Measurements from ENCODE around the gene SLC1A4. TPM values are rescaled to one million over a fixed set of nuclear protein-coding genes. Genes with fewer than 3 reads are reported as not detected.

Gene SLC1A4
- total and polyA plus RNA-seq, 3 donors from 2014 or later: 14.3 to 28.5 (median 17.8) TPM

GRCh38 chr2:65055422-65056214 lies 66.4 kb downstream of the SLC1A4 start:
- TF ChIP-seq POLR2A (IDR thresholded peaks at IDR 0.05): no peak
- TF ChIP-seq CTCF (IDR thresholded peaks at IDR 0.05): no peak
- Histone ChIP-seq H3K4me1 (peaks cover 7% of the 10 kb centered on the region), H3K4me3 (peak overlapping the region; percentile 77 to 83), H3K9me3 (no peaks in the 10 kb centered on the region), H3K27ac (peak overlapping the region; percentile 35 to 92), H3K36me3 (ENCODE audit: low read depth, missing control alignments) (no peaks in the 10 kb centered on the region), H3K27me3 (no peaks in the 10 kb centered on the region)
- 8 to 9% methylated on average over 38 to 42 of the region's 42 CpGs for WGBS, 2 donors
- intact Hi-C loops (cut with DNase I; ENCODE audit: low total_unique reads): no loop called here
- no peak for DNase-seq

DNA sequence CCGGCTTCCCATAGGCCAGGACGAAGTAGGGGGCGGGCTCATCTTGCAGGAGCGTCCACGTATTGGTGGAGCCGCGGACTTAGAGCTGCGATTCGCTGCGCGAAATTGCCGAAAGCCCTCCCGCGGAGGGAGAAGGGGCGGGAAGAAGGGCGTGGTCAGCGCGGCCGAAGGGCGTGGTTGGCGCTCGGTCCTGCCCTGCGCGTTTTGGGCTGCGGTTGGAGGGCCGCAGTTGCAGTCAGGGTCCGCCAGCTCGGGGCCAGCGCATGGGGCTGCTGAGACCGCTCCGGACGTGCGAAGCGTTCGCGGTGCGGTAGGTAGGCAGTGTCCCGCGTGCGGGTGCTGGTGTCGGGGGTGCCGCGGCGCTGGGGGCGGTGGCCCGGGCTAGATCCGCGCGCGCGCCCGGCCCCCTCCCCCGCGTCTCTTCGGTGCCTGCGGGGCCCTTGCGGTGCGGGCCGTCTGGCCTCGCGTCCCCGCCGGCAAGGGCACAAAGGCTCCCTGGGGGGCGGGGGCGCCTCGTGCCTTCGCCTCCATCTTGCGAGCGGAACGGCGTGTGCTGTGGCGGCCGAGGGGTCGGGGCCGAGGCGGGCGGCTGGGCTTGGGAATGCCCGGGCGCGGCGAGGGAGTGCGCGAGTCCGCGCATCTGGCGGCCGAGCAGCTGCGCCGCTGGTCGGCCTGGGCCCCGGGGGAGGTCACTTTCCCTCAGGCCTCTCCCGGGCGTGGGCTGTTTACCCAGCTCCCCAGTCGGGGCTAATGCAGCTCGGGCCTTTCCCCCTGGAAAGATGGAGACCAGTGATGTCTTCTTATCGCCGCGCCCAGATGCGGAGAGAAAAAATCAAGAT lies 67.2 kb downstream of the SLC1A4 start, which contains the start of gene CEP68:
Gene CEP68, plus strand, starts transcription at position 202 of the 839 bp plus-strand sequence. CDS start 13,029 bp downstream, outside the sequence.
- Histone ChIP-seq H3K27me3 (no peaks in the 10 kb centered on the region), H3K4me1 (peaks cover 14% of the 10 kb centered on the region), H3K4me3 (peak within 1 kb of the TSS; percentile 77 to 83), H3K27ac (peak within 1 kb of the TSS; percentile 87 to 92), H3K36me3 (ENCODE audit: low read depth, missing control alignments) (no peaks in the 10 kb centered on the region), H3K9me3 (no peaks in the 10 kb centered on the region)
- peak; percentile 98 for DNase-seq
- intact Hi-C loops (cut with DNase I; ENCODE audit: low total_unique reads): no loop called here
- TF ChIP-seq POLR2A (IDR thresholded peaks at IDR 0.05) (peak; percentile 76), CTCF (IDR thresholded peaks at IDR 0.05) (no peak)
- 0% methylated on average over 9 to 93 of the region's 99 CpGs for WGBS, 2 donors

DNA sequence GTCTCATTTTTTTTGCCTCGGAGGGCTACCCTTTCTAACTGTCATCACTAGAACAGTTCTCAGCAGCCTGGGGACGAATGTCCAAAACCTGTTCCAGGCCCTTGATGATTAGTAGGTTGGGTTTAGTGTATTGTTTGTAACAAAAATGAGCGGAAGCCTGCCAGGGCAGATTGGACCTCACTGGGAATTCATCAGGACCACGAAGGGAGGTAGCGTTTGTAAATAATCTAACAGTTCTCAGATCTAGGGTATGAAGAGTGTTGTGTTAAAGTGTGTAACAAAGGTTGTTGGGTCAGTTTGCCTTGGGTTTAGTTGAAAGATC lies 67.8 kb downstream of the SLC1A4 start:
- intact Hi-C loops (cut with DNase I; ENCODE audit: low total_unique reads): no loop called here
- DNase-seq: no peak
- WGBS, 2 donors: 0 to 1% methylated on average over 5 of the region's 5 CpGs
- peak overlapping the region; percentile 87 to 92 for H3K27ac ChIP-seq
- TF ChIP-seq CTCF (IDR thresholded peaks at IDR 0.05) (no peak), POLR2A (IDR thresholded peaks at IDR 0.05) (no peak)
- no peaks in the 10 kb centered on the region for H3K36me3 ChIP-seq (ENCODE audit: low read depth, missing control alignments)
- H3K9me3 ChIP-seq: no peaks in the 10 kb centered on the region
- H3K4me3 ChIP-seq: peak overlapping the region; percentile 77 to 83
- peaks cover 20% of the 10 kb centered on the region for H3K4me1 ChIP-seq
- H3K27me3 ChIP-seq: no peaks in the 10 kb centered on the region

DNA sequence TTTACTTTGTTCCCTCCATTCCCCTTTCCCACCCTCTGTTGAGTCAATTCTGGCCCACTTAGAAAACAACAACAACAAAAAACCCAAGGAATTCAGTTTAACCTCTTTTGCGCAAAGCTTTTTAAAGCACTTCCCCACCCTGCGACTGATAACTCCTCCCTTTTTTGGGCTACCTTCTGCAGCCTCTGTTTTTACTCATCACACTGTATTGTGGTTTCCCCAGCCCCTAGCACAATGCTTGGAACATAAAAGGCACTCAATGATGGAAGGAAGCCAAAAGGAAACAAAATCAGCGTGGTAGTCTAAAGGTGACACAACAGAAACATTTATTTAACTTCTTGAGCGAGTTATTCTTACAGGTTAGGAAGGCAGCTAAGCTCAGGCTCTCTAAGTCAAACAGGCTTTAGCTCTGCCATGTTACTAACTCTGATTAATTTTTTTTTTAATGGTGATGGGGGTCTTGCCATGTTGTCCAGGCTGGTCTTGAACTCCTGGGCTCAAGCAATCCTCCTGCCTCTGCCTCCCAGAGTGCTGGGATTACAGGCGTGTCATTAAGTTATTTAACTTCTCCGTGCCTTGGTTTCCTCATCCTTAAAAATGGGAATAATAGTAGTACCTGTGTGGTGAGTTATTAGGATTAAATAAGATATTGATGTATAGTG lies 68.3 kb downstream of the SLC1A4 start:
- H3K36me3 ChIP-seq (ENCODE audit: low read depth, missing control alignments): no peaks in the 10 kb centered on the region
- peak overlapping the region; percentile 77 to 83 for H3K4me3 ChIP-seq
- intact Hi-C loops (cut with DNase I; ENCODE audit: low total_unique reads): no loop called here
- TF ChIP-seq POLR2A (IDR thresholded peaks at IDR 0.05) (no peak), CTCF (IDR thresholded peaks at IDR 0.05) (no peak)
- peaks cover 20% of the 10 kb centered on the region for H3K4me1 ChIP-seq
- H3K9me3 ChIP-seq: no peaks in the 10 kb centered on the region
- H3K27ac ChIP-seq: peak overlapping the region; percentile 87 to 92
- no peak for DNase-seq
- WGBS, 2 donors: 36 to 43% methylated on average over 6 of the region's 6 CpGs
- no peaks in the 10 kb centered on the region for H3K27me3 ChIP-seq

Measured in testis (tissue), 3 donors.